ENCODE results near the gene FOXC1. TPM values are rescaled to one million over a fixed set of nuclear protein-coding genes. Genes with fewer than 3 reads are reported as not detected.

FOXC1 gene
- total and polyA plus RNA-seq, 2 of the 13 experiments (the other 11 are each of a cell fraction or from before 2014, with no cell fraction given): 0.44 to 0.55 TPM

- TF ChIP-seq, protein P1, sequence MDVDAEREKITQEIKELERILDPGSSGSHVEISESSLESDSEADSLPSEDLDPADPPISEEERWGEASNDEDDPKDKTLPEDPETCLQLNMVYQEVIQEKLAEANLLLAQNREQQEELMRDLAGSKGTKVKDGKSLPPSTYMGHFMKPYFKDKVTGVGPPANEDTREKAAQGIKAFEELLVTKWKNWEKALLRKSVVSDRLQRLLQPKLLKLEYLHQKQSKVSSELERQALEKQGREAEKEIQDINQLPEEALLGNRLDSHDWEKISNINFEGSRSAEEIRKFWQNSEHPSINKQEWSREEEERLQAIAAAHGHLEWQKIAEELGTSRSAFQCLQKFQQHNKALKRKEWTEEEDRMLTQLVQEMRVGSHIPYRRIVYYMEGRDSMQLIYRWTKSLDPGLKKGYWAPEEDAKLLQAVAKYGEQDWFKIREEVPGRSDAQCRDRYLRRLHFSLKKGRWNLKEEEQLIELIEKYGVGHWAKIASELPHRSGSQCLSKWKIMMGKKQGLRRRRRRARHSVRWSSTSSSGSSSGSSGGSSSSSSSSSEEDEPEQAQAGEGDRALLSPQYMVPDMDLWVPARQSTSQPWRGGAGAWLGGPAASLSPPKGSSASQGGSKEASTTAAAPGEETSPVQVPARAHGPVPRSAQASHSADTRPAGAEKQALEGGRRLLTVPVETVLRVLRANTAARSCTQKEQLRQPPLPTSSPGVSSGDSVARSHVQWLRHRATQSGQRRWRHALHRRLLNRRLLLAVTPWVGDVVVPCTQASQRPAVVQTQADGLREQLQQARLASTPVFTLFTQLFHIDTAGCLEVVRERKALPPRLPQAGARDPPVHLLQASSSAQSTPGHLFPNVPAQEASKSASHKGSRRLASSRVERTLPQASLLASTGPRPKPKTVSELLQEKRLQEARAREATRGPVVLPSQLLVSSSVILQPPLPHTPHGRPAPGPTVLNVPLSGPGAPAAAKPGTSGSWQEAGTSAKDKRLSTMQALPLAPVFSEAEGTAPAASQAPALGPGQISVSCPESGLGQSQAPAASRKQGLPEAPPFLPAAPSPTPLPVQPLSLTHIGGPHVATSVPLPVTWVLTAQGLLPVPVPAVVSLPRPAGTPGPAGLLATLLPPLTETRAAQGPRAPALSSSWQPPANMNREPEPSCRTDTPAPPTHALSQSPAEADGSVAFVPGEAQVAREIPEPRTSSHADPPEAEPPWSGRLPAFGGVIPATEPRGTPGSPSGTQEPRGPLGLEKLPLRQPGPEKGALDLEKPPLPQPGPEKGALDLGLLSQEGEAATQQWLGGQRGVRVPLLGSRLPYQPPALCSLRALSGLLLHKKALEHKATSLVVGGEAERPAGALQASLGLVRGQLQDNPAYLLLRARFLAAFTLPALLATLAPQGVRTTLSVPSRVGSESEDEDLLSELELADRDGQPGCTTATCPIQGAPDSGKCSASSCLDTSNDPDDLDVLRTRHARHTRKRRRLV (CRISPR knock-in tag; IDR thresholded peaks at IDR 0.05): 0 out of 2 replicates have a peak, but pooled peaks have one; percentile 28
- TF ChIP-seq ZNF746 (CRISPR knock-in tag; IDR thresholded peaks at IDR 0.05) (peak; percentile 53; the same call in 1 of the 2 replicates), NR2C2 (CRISPR knock-in tag; IDR thresholded peaks at IDR 0.05; ENCODE audit: borderline replicate concordance) (peak; percentile 52; the same call in 1 of the 2 replicates), RBM22 (optimal IDR thresholded peaks at IDR 0.05; ENCODE audit: low read length) (no peak), ZMAT3 (CRISPR knock-in tag; conservative IDR thresholded peaks at IDR 0.05) (0 out of 2 replicates have a peak, but pooled peaks have one; percentile 64), ZNF281 (CRISPR knock-in tag; IDR thresholded peaks at IDR 0.05; ENCODE audit: borderline replicate concordance) (peak; percentile 97), NFKBIZ (CRISPR knock-in tag; IDR thresholded peaks at IDR 0.05) (0 out of 2 replicates have a peak, but pooled peaks have one; percentile 47), ZNF441 (CRISPR knock-in tag; IDR thresholded peaks at IDR 0.05; ENCODE audit: borderline replicate concordance) (peak; percentile 65; the same call in 1 of the 2 replicates), TCF7 (IDR thresholded peaks at IDR 0.05; ENCODE audit: low read depth) (0 out of 2 replicates have a peak, but pooled peaks have one; percentile 13), TBX2 (CRISPR knock-in tag; IDR thresholded peaks at IDR 0.05; ENCODE audit: borderline replicate concordance) (peak; percentile 64; the same call in 1 of the 2 replicates), ZMYM3 (CRISPR knock-in tag; IDR thresholded peaks at IDR 0.05) (peak; percentile 39; the same call in 1 of the 2 replicates), GFI1 (CRISPR knock-in tag; IDR thresholded peaks at IDR 0.05; ENCODE audit: borderline replicate concordance) (0 out of 2 replicates have a peak, but pooled peaks have one; percentile 18), ZSCAN9 (CRISPR knock-in tag; IDR thresholded peaks at IDR 0.05; ENCODE audit: borderline replicate concordance) (0 out of 2 replicates have a peak, but pooled peaks have one; percentile 36), PRDM10 (CRISPR knock-in tag; IDR thresholded peaks at IDR 0.05; ENCODE audit: low read depth) (0 out of 2 replicates have a peak, but pooled peaks have one; percentile 22), YEATS4 (CRISPR knock-in tag; IDR thresholded peaks at IDR 0.05; ENCODE audit: borderline replicate concordance) (no peak), GATAD2A (CRISPR knock-in tag; IDR thresholded peaks at IDR 0.05) (peak; percentile 66), PTBP1 (IDR thresholded peaks at IDR 0.05; ENCODE audit: low read depth, low read length, poor library complexity, severe bottlenecking) (peak; percentile 28)
Observed at GRCh38 chr6:1607516-1608221, 2.0 kb upstream of the FOXC1 start (continued).

Measured in HepG2 (cell line).